OCI-LY3 (cell line): Measurements from ENCODE around the gene CELF1.

Source experiments
- CTCF ChIP-seq: fragments of 200-600, 300-600 bp; sonication (generic); IDR thresholded peaks from 2 replicates; pipeline ENCODE4 v1.5.1; 2014; ENCODE audit warnings: antibody characterized with exemption, low read length, low read depth
- EZH2phosphoT487 ChIP-seq: fragments of 200-600 bp; shearing (Covaris generic); IDR thresholded peaks from 2 replicates; pipeline ENCODE4 v1.6.1; 2018; ENCODE audit warnings: antibody characterized with exemption, mixed run types, low read depth

GRCh38 chr11:47564933-47565339 is 12.0 kb upstream of the CELF1 start:
- TF ChIP-seq CTCF (no peak), EZH2phosphoT487 (no peak)
